GM19023 (cell line): ENCODE data around the gene LCE2A.
"Not testable (repeated sequence)": the region's sequence is repeated elsewhere in the genome, so short reads cannot be mapped to it uniquely, and the experiment has no call there.

Experiments used
- ATAC-seq: cut with Tn5 transposase; IDR thresholded peaks from one replicate; pipeline ENCODE4 v1.9.1; 2021; ENCODE audit warnings: mild to moderate bottlenecking, moderate library complexity; ENCODE audit not compliant: unreplicated experiment

Gene LCE2A, protein sequence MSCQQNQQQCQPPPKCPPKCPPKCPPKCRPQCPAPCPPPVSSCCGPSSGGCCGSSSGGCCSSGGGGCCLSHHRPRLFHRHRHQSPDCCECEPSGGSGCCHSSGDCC

DNA sequence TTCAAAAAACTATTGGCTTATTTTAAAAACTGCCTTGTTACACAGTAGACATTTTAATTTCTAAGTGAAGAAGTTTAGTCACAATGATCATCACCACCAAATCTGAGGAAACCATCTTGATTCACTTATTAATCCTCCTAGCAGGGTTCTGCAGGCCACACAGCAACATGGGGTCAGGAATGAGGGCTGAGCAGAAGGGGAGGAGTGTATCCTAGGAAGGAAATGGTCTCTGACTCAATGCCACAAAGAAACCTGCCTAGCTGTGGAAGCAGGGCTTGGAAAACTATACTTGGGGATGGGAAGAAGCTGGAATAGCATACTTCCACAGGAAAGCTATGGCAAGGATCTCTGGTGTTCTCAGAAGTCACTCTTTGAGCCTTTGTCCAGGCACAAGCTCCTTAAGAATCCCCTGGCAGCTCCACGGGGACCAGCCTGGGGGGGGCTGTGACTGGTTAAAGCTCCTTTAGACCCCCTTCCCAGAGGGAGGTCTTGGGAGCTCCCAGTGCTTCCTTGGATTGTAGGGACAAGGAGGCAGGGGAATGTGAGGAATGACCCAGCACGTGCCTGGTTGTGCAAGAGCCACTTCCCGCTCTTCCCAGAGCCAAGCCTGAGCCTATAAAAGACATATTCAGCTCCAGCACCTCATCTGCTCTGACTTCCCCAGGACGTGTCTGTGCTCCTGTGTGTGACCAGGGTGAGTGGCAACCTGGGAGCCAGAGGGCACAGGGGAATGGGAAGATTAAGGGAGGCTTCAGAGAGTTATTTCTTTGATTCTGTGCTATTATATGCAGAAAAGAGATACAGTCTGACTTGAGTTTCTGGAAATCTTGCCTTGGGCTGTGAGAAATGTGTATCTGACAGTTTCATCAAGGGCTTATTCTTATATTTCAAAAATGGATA is at the start of gene LCE2A:
LCE2A (plus strand) TSS at position 645 of the 900 bp plus-strand sequence. CDS start 557 bp downstream, outside the sequence.
- ATAC-seq, result no peak

DNA sequence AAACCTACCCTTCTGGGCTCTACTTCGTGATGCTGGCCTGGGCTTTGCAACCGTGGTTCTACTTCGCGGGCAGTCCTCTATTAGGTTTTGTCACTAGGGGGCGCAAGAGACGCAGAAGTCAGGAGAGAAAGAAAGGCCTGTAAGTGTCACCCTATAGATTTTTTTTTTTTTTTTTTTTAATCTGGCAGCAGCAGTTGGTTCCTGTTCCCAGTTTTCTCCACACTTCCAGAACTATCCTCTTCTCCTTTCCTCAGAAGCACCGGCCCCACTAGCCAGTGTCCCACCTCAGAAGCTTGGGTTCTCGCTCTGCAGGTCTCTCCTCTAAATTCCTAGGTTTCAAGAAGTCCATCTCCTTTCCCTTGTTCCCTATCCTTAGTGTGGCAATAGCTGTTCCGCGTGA is 44.0 kb upstream of the LCE2A start:
- no peak for ATAC-seq

DNA sequence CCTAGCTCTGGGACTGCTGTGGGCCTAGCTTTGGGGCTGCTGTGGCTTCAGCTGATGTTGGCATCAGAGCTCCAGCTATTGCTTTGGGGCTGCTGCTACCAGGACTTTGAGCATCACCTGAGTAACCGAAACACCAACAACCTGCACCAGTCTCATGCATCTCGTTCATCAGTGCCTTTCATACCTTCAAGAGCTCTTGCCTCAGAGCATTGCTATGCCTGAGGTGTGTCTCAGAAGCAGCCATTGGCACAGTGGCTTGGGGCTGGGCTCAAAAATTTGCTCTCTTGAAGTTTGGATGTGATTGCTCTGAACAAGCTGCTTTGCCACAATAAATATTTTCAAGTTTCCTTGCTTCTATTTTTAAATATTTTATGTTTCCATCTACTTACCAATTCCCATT is 41.7 kb upstream of the LCE2A start:
- ATAC-seq, result no peak

DNA sequence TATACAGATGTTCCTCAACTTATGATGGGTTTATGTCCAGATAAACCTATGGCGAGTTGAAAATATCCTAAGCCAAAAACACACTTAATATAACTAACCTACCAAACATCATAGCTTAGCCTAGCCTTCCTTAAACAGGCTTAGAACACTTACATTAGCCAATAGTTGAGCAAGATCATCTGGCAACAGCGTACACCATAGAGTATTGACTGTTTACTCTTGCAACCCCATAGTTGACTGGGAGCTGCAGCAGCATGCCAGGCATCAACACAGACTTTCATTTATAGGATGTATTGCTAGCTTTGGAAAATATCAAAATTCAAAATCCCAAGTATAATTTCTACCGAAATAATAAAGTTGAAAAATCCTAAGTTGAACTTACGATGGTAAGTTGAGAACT is 40.5 kb upstream of the LCE2A start:
- no peak for ATAC-seq

DNA sequence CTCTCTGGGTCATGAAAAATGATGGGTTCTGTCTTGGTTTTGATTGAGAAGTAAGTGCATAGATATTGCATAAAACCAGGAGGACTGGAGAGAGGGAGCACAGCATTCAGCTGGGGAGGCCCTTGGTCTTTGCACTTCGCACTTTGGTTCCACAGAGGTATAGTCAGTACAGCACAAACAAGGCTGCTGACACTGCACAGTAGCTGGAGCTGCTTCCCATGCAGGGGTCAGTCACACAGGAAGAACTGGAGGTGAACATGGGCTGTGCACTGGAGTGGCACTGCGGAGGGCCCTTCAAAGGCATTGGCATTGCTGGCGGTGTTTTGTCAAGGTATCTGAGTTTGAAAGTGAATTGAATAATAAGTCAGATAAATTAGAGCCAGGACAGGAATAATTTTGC is 39.5 kb upstream of the LCE2A start:
- ATAC-seq, result no peak

DNA sequence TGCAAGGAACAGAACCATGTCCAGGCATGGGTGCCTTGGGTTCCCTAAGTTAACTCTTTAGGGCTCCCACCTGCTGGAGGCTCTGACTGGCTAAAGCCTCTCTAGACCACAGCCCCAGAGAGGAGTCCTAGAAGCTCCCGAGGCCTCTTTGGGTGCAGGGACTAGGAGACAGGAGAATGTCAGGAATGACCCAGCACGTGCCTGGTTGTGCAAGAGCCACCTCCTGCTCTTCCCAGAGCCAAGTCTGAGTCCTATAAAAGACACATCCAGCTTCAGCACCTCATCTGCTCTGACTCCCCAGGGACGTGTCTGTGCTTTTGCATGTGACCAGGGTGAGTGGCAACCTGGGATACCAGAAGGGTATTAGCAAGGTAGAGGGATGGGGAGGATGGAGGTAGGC is 35.0 kb upstream of the LCE2A start, which contains the start of gene LCE2D:
LCE2D (plus strand) TSS at position 283 of the 400 bp plus-strand sequence. CDS start 726 bp downstream, outside the sequence.
- no peak for ATAC-seq

DNA sequence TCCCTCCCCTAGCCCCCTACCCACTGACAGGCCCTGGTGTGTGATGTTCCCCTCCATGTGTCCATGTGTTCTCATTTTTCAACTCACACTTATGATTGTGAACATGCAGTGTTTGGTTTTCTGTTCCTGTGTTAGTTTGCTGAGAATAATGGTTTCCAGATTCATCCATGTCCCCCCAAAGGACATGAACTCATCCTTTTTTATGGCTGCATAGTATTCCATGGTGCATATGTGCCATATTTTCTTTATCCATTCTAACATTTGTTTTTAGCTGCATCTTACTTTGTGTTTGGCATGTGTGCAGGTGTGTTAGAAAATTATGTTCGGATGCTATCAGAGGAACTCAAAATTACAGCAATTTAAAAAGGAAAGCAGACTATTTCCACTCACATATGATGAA is 32.0 kb upstream of the LCE2A start:
- not testable (repeated sequence) for ATAC-seq

DNA sequence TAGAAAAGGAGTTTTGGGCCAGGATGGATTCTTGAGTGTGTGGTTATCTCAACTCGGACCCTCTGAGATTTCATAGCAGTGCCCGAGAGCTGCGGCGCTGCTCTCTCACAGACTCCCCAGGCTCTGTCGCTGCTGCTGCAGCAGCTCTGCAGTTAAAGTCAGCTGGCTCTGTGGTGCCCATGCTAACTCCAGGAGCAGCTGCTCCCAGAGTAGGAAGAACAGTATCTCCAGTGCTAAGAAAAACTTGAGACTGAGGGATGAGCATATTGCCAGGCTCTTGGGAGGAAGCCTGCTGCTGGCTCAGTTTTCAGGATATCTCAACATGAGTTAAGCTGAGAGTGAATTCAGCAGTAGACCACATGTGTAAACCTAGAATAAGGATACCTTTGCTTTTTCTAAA is 30.5 kb upstream of the LCE2A start:
- ATAC-seq, result no peak

DNA sequence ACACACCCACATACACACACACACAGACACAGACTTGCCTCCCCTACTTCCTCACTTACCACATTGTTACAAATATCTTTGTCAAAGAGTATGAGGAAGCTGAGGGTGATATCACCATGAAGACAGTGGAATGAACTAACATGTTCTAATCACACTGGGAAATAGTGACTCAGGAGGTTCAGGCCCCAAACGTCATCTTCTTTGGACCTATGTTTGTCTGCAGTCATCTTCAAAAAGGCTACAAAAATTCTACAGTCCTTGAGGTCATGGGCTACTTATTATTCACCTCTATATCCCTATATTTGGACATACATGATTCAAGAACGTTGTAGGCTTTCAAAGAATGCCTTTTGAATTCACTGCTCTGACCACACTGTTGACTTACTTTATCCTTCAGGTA is 25.1 kb upstream of the LCE2A start:
- ATAC-seq, result no peak

DNA sequence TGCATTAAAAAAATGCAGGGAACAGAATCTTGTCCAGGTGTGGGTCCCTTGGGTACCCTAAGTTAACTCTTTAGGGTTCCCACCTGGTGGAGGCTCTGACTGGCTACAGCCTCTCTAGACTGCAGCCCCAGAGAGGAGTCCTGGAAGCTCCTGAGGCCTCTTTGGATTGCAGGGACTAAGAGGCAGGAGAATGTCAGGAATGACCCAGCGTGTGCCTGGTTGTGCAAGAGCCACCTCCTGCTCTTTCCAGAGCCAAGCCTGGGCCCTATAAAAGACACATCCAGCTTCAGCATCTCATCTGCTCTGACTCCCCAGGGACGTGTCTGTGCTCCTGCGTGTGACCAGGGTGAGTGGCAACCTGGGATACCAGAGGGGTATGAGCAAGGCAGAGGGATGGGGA is 23.2 kb upstream of the LCE2A start, which contains the start of gene LCE2C:
LCE2C (plus strand) TSS at position 297 of the 400 bp plus-strand sequence. CDS start 737 bp downstream, outside the sequence.
- not testable (repeated sequence) for ATAC-seq

DNA sequence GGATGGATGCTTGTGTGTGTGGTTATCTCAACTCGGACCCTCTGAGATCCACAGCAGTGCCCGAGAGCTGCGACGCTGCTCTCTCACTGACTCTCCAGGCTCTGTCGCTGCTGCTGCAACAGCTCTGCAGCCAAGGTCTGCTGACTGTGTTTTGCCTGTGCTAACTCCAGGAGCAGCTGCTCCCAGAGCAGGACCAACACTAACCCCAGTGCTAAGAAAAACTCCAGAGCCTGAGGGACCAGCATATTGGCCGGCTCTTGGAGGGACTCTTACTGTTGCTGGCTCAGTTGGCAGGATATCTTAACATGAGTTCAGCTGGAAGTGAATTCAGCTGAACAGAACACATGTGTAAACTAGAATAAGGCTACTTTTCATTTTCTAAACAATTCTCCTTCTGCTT is 18.7 kb upstream of the LCE2A start:
- no peak for ATAC-seq

DNA sequence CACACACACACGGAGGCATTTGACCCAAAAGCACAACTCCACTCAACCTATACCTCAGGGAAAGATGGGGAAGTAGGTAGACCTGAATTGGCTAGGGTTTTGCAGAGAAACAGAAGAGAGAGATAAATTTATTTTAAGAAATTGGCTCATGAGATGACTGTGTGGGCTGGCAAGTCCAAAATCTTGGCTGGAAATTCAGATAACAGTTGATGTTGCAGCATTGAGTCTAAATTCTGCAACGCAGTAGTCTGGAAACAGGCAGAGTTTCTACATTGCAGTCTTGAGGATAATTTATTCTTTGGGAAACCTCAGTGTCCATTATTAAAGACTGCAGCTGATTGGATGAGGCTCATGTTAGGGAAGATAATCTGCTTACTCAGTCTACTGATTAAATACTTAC is 16.5 kb upstream of the LCE2A start:
- ATAC-seq, result no peak

DNA sequence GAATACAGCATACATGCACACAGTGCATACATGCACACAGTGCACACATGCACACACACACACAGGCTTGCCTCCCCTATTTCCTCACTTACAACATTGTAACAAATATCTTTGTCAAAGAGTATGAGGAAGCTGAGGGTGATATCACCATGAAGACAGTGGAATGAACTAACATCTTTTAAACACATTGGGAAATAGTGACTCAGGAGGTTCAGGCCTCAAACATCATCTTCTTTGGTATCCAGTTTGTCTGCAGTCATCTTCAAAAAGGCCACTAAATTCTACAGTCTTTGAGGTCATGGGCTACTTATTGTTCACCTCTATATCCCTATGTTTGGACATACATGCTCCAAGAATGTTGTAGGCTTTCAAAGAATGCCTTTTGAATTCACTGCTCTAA is 14.3 kb upstream of the LCE2A start:
- no peak for ATAC-seq

DNA sequence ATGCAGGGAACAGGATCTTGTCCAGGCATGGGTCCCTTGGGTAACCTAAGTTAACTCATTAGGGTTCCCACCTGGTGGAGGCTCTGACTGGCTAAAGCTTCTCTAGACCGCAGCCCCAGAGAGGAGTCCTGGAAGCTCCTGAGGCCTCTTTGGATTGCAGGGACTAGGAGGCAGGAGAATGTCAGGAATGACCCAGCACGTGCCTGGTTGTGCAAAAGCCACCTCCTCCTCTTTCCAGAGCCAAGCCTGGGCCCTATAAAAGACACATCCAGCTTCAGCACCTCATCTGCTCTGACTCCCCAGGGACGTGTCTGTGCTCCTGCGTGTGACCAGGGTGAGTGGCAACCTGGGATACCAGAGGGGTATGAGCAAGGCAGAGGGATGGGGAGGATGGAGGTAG is 12.3 kb upstream of the LCE2A start, which contains the start of gene LCE2B:
LCE2B (plus strand) TSS at position 301 of the 400 bp plus-strand sequence. CDS start 721 bp downstream, outside the sequence.
- not testable (repeated sequence) for ATAC-seq

DNA sequence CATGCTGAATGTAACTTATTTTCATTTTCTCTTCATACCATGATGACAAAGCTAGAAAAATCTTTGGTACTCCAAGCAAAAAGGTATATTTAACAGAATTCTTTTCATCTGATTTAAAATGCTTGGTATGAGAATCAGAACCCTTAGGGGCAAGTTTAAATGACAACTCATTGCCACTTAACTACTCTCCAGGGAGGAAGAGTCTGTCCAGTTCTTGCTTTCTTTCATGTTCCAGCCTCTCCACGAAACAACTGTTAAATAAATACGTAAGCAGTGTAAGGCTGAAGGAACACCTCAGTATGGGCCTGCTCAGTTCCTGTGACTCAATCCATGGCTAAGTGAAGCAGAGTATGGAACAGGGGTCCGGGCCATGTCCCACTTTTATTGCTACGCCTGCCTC is 1.6 kb downstream of the LCE2A start:
- no peak for ATAC-seq

DNA sequence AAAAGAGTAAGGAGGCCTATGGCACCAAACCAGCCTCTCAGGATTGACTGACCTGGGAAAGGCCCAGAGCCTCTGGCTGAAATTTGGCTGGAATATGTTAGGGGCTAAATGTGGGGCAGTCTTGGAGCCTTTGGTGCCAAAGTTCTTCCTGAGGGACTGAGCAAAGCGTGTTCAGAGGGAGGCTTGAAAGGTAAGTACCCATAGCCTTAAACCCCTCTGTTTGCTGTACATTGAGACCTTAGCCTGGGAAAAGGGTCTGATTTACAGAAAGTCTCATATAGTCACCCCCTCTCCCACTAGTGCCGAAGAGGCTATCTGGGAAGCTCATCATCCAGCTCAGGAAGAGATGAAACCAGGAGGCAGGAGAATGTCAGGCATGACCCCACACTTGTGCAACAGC is 9.7 kb downstream of the LCE2A start, which contains the start of gene LCE4A:
LCE4A (plus strand) TSS at position 301 of the 400 bp plus-strand sequence. CDS start 916 bp downstream, outside the sequence.
- ATAC-seq, result no peak

DNA sequence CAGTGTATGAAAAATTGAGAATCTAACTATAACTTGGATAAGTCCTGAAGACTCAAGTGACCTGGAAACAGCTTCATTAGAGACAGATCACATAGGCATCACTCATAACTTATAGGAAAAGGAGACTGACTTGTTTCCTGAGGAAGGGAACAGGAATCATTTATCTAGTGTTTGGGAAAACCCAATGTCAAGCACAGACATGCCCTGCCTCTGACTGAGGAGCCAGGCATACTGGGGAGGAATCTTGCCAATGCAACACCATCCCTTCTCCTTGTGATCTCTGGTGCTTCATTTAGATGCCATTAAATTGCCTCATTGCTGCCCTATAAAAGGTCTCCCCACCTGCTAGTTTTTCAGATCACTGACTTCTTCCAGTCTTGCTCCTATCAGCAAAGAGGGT is 20.1 kb downstream of the LCE2A start:
- ATAC-seq, result no peak

DNA sequence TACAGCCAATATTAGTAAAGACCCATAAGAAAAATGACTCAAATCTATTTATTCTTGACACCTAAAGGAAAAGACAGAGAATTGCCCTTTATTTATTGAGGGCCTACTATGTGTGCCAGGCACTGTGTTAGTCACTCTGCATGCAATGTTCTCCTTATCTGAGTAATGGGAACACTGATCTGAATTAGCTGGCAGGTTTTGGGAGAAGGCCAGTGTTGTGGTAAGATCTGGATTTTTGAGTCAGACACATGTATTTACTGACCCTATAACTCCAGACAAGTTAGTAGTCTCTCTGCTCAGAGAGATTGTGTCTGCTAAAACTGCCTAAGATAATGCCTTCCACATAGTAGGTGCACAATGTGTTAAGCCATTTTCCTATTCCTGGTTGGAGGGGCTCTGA is 27.1 kb downstream of the LCE2A start:
- ATAC-seq, result no peak

DNA sequence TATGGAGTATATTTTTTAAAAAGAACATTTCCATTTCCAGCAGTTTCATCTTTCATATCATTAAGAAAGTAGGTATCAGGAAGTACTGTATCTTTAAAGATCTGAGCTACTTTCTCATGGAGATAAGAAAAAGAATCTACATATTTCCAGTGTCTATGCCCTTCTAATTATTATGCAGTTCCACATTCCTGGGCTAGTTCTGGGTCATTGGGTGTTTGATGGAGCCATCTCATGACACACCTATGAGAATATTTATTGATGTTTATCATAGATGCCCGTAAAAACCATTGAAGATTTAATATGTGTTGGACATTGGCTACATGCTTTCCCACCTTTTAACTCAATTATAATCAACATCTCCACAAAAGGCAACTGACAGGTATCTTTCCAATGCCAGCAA is 30.8 kb downstream of the LCE2A start:
- no peak for ATAC-seq

DNA sequence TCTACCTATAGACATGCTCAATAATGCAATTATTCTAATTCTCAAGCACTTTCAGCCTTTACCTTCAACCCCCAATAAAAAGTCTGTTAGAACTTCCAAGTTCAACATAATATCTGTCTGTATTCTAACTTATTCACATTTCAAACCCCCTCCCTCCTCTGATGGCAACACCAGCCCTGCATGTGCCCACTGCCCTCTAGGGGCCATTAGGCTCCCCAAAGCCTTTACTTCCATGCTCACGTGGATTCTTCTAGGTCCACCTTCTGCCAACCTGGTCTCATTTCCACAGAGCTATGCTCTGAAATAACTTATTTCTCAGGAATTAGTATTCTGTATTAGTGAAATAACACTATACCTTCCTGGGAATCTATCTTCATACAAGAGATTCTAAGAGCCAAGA is 37.5 kb downstream of the LCE2A start:
- ATAC-seq, result no peak

DNA sequence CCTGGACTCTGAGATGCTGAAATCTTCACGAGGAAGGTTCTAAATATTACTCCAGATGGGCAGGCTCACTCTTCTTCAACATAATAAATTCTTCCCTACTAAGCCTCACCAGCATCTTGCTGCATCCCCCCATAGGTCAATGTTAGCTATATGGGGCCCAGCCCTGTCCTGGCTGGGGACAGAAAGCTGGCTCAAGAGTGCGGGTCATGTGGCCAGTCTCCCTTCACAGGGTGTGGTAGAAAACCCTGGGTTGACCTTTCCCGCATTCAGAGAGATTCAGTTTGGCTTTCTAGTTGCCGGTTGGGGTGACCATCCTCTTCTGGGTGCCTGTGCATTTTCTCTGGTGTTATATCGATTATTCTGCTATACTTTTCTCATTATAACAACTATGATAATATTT is 39.9 kb downstream of the LCE2A start:
- ATAC-seq, result no peak

DNA sequence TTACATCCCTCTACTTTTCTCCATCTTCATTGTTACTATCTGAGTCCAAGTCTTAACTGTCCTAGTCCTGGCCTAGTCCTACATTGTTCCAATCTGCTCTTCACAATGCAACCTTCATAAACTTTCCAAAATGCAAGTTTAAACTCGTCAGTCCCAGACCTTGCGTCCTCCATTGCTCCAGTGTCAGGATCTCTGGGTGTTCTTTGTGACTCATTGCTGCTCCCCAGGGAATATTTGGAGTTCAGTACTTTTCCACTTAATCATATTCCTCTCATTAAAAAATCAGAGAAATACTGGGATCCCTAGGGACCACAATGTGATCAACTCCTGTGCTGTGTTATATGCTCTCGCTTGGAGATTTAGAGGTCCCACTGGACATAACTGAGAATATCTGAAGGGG is 41.7 kb downstream of the LCE2A start:
- ATAC-seq, result no peak
